Lower lobe of right lung (tissue), 2 donors: ENCODE measurements around the gene TC2N. TPM values are rescaled to one million over a fixed set of nuclear protein-coding genes. Genes with fewer than 3 reads are reported as not detected.
"Not testable (repeated sequence)": the region's sequence is repeated elsewhere in the genome, so short reads cannot be mapped to it uniquely, and the experiment has no call there.

Experiments used
- ATAC-seq, 2 donors: fragments of 200-7000 bp; cut with Tn5 transposase; one replicate each; pipeline ENCODE4 v1.9.1; 2020 to 2022; ENCODE audit warnings: mild to moderate bottlenecking in 2 of 2, moderate library complexity in 2 of 2
- DNase-seq: peaks from one replicate; pipeline ENCODE4 v3.0.0-alpha.2; 2020
- H3K27ac ChIP-seq: fragments of 200-600 bp; one replicate; pipeline ENCODE4 v1.8.0; 2022
- H3K27me3 ChIP-seq: fragments of 200-600 bp; one replicate; pipeline ENCODE4 v1.8.0; 2022; ENCODE audit warnings: low read depth
- H3K36me3 ChIP-seq: fragments of 200-600 bp; one replicate; pipeline ENCODE4 v1.8.0; 2022; ENCODE audit warnings: mild to moderate bottlenecking
- H3K4me1 ChIP-seq: fragments of 200-600 bp; one replicate; pipeline ENCODE4 v1.8.0; 2022
- H3K4me3 ChIP-seq: fragments of 200-600 bp; one replicate; pipeline ENCODE4 v1.8.0; 2022; ENCODE audit warnings: mild to moderate bottlenecking
- H3K9me3 ChIP-seq: fragments of 200-600 bp; one replicate; pipeline ENCODE4 v1.8.0; 2022
- intact Hi-C: fragments of 100-400 bp; cut with DNase I; formaldehyde crosslinking; loops from one replicate; pipeline ENCODE4 v1.11.0; 2022
- total RNA-seq: library from RNA; stranded (reverse); fragmentation: NEBNext Ultra II Directional; extraction: Animal tissue kit (Norgen Biotek cat#: 25700); gene quantifications from one replicate; pipeline ENCODE4 v1.2.1, GENCODE V29; 2021
- TF ChIP-seq, protein P1 (sequence below): fragments of 200-600 bp; IDR thresholded peaks from one replicate; pipeline ENCODE4 v1.8.0; 2022; ENCODE audit warnings: antibody characterized with exemption, mild to moderate bottlenecking
- donor health status: DM: no; HTN: yes; CAD: no; lungs with severe emphysema.

The TC2N gene
- total RNA-seq, 1 donor from 2014 or later = 53.1 TPM

DNA sequence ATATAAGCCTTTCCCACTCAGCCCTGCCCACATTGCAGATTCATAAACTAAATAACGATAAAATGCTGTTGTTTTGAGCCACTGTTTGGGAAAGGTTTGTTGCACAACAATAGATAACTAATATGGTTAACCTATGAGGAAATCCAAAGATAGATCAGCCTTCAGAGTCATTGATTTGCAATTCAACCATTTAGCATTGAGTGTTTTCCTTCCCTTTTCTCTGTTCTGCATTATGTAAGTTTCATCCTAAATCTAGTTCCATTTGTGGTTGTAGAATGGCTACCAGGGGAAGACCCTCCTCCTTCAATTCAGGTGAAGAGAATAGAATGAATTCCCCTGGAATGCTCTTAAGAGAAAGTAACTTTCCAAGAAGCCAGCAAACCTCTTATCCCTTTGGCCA, 19.6 kb downstream of the TC2N start:
- no peak for ATAC-seq
- Histone ChIP-seq H3K9me3 (no peaks in the 10 kb centered on the region), H3K27ac (no peak overlapping the region), H3K36me3 (no peaks in the 10 kb centered on the region), H3K27me3 (no peaks in the 10 kb centered on the region), H3K4me1 (no peaks in the 10 kb centered on the region), H3K4me3 (no peak overlapping the region)
- intact Hi-C loops = no loop called here
- DNase-seq = no peak
- TF ChIP-seq, protein P1, sequence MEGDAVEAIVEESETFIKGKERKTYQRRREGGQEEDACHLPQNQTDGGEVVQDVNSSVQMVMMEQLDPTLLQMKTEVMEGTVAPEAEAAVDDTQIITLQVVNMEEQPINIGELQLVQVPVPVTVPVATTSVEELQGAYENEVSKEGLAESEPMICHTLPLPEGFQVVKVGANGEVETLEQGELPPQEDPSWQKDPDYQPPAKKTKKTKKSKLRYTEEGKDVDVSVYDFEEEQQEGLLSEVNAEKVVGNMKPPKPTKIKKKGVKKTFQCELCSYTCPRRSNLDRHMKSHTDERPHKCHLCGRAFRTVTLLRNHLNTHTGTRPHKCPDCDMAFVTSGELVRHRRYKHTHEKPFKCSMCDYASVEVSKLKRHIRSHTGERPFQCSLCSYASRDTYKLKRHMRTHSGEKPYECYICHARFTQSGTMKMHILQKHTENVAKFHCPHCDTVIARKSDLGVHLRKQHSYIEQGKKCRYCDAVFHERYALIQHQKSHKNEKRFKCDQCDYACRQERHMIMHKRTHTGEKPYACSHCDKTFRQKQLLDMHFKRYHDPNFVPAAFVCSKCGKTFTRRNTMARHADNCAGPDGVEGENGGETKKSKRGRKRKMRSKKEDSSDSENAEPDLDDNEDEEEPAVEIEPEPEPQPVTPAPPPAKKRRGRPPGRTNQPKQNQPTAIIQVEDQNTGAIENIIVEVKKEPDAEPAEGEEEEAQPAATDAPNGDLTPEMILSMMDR = no peak

DNA sequence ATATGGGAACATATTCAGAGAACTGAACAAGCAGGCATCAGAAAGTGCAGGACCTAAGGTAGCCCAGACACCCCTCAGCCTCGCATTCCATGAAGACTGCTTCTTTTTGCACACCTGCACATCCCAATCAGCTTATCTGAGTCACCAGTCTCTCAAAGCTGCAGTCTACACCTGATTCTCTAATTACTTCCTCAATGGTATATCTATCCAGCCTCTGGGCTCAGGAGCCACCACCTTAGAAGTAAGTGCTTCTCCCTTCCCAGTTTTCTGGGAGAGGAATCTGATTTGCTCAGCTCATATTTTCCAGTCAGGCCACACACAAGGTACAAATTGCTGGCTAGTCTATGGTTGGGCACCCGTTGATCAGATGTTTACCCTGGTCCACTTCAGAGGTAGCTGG, 21.7 kb downstream of the TC2N start:
- no peak for DNase-seq
- no peaks in the 10 kb centered on the region for H3K36me3 ChIP-seq
- no peak for ATAC-seq

DNA sequence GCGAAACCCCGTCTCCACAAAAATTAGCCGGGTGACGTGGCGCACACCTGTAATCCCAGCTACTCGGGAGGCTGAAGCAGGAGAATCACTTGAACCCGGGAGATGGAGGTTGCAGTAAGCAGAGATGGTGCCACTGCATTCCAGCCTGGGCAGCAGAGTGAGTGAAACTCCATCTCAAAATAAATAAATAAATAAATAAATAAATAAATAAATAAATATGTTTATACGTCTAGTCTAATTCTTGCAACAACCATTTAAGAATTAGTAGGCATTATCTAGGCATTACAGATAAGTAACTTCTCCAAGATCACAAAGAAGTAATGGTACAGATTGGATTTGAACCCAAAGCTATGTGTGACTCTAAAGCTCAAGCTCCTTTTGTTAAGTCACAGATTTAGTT, 22.3 kb downstream of the TC2N start:
- intact Hi-C loops, ATAC-seq, H3K9me3 ChIP-seq: not testable (repeated sequence)

More for the DNA sequence above, 21.7 kb downstream of the TC2N start:
- H3K9me3 ChIP-seq = no peaks in the 10 kb centered on the region
- H3K27ac ChIP-seq = no peak overlapping the region
- TF ChIP-seq, protein P1 = no peak
- intact Hi-C loops = no loop called here
- H3K4me1 ChIP-seq = no peaks in the 10 kb centered on the region
- no peak overlapping the region for H3K4me3 ChIP-seq
- H3K27me3 ChIP-seq = no peaks in the 10 kb centered on the region

DNA sequence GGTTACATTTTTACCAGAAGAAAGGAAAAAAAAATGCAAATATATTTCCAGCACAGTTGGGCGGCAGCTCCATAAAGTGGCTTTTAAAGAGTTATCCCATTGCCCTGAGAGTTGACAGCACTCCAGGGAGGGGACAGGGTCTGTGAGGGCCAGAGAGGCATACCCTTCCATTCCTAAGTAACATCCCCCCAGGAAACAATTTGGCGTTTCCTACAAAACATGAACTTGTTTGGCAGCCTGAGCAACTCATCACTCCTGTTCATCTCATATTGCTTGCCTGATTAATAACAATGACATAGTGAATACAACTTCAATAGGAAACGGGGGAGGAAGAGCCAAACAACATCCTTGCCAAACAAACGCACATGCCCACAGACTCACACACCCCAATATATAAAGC, 23.3 kb downstream of the TC2N start:
- Histone ChIP-seq H3K27me3 (no peaks in the 10 kb centered on the region), H3K4me3 (no peak overlapping the region), H3K36me3 (no peaks in the 10 kb centered on the region), H3K27ac (no peak overlapping the region), H3K4me1 (no peaks in the 10 kb centered on the region), H3K9me3 (no peaks in the 10 kb centered on the region)
- DNase-seq (no peak), ATAC-seq (no peak)
- intact Hi-C loops = no loop called here
- TF ChIP-seq, protein P1 = no peak

More for the DNA sequence above, 22.3 kb downstream of the TC2N start:
- not testable (repeated sequence) for H3K27me3 ChIP-seq, H3K4me1 ChIP-seq, H3K36me3 ChIP-seq, H3K27ac ChIP-seq, DNase-seq, H3K4me3 ChIP-seq

DNA sequence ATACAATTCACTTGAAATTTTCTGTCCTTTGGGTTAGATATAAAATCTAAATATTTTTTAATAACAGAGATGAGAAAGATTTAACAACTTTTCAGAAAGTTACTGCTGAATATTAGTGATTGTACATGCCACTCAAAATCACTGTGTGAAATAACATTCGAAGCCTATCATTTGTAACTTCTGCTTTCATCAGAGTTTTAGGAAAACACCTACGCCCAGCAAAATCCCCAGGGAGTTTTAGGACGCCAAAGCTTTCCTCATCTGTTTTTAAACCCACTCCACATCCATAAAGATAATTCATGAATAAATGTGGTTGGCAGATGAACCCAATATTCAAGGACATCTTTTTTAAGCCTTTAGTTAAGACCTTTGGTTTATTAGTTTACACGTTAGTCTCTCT, 23.9 kb downstream of the TC2N start:
- intact Hi-C loops = no loop called here
- H3K36me3 ChIP-seq = no peaks in the 10 kb centered on the region
- no peaks in the 10 kb centered on the region for H3K9me3 ChIP-seq
- H3K27ac ChIP-seq = no peak overlapping the region
- TF ChIP-seq, protein P1 = no peak
- H3K4me3 ChIP-seq = no peak overlapping the region
- DNase-seq (no peak), ATAC-seq (no peak)
- H3K4me1 ChIP-seq = no peaks in the 10 kb centered on the region
- H3K27me3 ChIP-seq = no peaks in the 10 kb centered on the region

DNA sequence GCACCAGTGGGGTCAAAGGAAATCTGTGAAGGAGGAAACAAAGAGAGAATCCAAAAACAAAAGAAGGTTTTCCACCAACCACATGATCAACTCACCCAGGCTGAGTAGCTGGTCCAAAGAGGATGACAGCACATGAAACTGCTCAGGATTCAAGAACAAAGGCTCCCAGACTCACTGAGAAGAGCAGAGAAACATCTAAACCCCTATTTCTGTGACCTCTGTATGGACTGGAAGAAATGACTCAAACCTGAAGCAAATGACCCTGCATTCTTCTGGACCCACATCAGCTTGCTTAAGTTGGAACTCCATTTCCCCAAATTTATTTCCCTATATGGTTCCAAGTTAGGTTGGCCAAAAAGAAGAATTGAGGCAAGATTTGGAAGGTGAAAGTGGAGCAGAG, 26.3 kb downstream of the TC2N start:
- TF ChIP-seq, protein P1 = no peak
- Histone ChIP-seq H3K27me3 (no peaks in the 10 kb centered on the region), H3K9me3 (no peaks in the 10 kb centered on the region), H3K4me1 (peaks cover 9% of the 10 kb centered on the region), H3K4me3 (no peak overlapping the region), H3K27ac (no peak overlapping the region), H3K36me3 (no peaks in the 10 kb centered on the region)
- no peak for ATAC-seq
- intact Hi-C loops = no loop called here
- no peak for DNase-seq
